Activated CD4-positive, alpha-beta T cell treated with anti-CD3 and anti-CD28 coated beads, Interleukin-2, amount 10 ng/mL, durations not matched to agents 7 days and 5 days (primary cell): ENCODE measurements around the gene GNA12. TPM values are rescaled to one million over a fixed set of nuclear protein-coding genes. Genes with fewer than 3 reads are reported as not detected.
"Not testable (repeated sequence)": the region's sequence is repeated elsewhere in the genome, so short reads cannot be mapped to it uniquely, and the experiment has no call there.

Experiments
- CTCF ChIA-PET: fragments of 350-600 bp; sonication (Branson Sonifier 250); formaldehyde crosslinking; loops from one replicate; lab custom pipeline; 2021; ENCODE audit warnings: antibody characterized with exemption; lab: Charles Lee
- POLR2A ChIA-PET: fragments of 350-600 bp; sonication (Branson Sonifier 250); formaldehyde crosslinking; loops from one replicate; lab custom pipeline; 2021; ENCODE audit warnings: antibody characterized with exemption; lab: Charles Lee
- DNase-seq: peaks from one replicate; pipeline ENCODE4 v3.0.0-alpha.2; 2020
- H3K27ac Mint-ChIP-seq: one replicate; pipeline ENCODE4 v1.8.0; 2021; ENCODE audit warnings: mild to moderate bottlenecking, moderate library complexity, mixed read lengths
- H3K27me3 Mint-ChIP-seq: one replicate; pipeline ENCODE4 v1.8.0; 2021; ENCODE audit warnings: mixed read lengths
- H3K36me3 Mint-ChIP-seq: one replicate; pipeline ENCODE4 v1.8.0; 2021; ENCODE audit warnings: low read depth, mixed read lengths
- H3K4me1 Mint-ChIP-seq: one replicate; pipeline ENCODE4 v1.8.0; 2021; ENCODE audit warnings: mixed read lengths
- H3K4me3 Mint-ChIP-seq: one replicate; pipeline ENCODE4 v1.8.0; 2021; ENCODE audit warnings: mild to moderate bottlenecking, moderate library complexity, mixed read lengths
- H3K9me3 Mint-ChIP-seq: one replicate; pipeline ENCODE4 v1.8.0; 2021; ENCODE audit warnings: mixed read lengths
- total RNA-seq, 2 experiments: library from RNA; stranded (reverse); gene quantifications; one replicate each; pipeline ENCODE4 v1.2.3, GENCODE V29; 2021

GNA12 gene
- total RNA-seq, 2 experiments from 2014 or later, result 16.2 to 17.1 TPM

GRCh38 chr7:2754086-2754485 is 90.0 kb downstream of the GNA12 start:
- peaks cover 8% of the 10 kb centered on the region for H3K36me3 Mint-ChIP-seq
- no peak for DNase-seq
- no peak overlapping the region for H3K4me3 Mint-ChIP-seq
- POLR2A ChIA-PET, result no interaction called here
- H3K27ac Mint-ChIP-seq, result no peak overlapping the region
- H3K27me3 Mint-ChIP-seq, result no peaks in the 10 kb centered on the region
- CTCF ChIA-PET, result interaction anchor here (1.2 kb wide), 2 partner anchors 28 to 44 kb away, joined by 3 to 4 read pairs; no protein-coding TSS in a partner anchor
- H3K9me3 Mint-ChIP-seq, result peaks cover 4% of the 10 kb centered on the region
- H3K4me1 Mint-ChIP-seq, result peaks cover 19% of the 10 kb centered on the region

- H3K9me3 Mint-ChIP-seq, result peaks cover 4% of the 10 kb centered on the region
- H3K27ac Mint-ChIP-seq, result no peak overlapping the region
- no peak for DNase-seq
- H3K27me3 Mint-ChIP-seq, result no peaks in the 10 kb centered on the region
- peaks cover 12% of the 10 kb centered on the region for H3K4me1 Mint-ChIP-seq
- ChIA-PET CTCF (interaction anchor here (0.6 to 1.2 kb wide), 2 partner anchors 27 to 510 kb away, joined by 3 read pairs; no protein-coding TSS in a partner anchor), POLR2A (no interaction called here)
- H3K36me3 Mint-ChIP-seq, result peaks cover 8% of the 10 kb centered on the region
- no peak overlapping the region for H3K4me3 Mint-ChIP-seq
These were observed 91.0 kb downstream of the GNA12 start for GRCh38 chr7:2753148-2753547.

- no peaks in the 10 kb centered on the region for H3K27me3 Mint-ChIP-seq
- H3K4me1 Mint-ChIP-seq, result no peaks in the 10 kb centered on the region
- ChIA-PET POLR2A (no interaction called here), CTCF (interaction anchor here (0.5 to 0.6 kb wide), 2 partner anchors 32 to 248 kb away, joined by 3 read pairs; no protein-coding TSS in a partner anchor)
- H3K36me3 Mint-ChIP-seq, result peaks cover 8% of the 10 kb centered on the region
- no peak for DNase-seq
- no peak overlapping the region for H3K27ac Mint-ChIP-seq
- H3K4me3 Mint-ChIP-seq, result no peak overlapping the region
- H3K9me3 Mint-ChIP-seq, result peaks cover 8% of the 10 kb centered on the region
These were observed 93.0 kb downstream of the GNA12 start for GRCh38 chr7:2751086-2751485.

DNA sequence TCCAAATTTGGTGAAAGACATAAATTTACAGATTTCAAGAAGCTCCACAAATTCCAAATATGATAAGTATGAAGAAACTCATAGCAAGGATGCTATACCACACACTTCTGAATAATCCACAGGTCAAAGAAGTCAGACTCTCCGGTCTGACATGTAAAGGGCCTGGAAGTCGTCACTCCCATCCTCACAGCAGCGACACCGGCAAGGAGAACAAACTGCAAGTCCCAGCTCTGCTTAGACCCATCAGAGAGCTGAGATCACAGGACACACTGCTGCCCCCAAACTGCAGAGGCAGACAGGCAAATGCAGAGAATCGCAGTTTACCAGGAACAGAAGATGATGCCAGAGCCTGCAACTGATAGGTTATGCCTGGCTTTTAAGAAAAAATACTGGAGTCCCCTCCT is 94.1 kb downstream of the GNA12 start:
- Mint-ChIP-seq H3K27me3 (no peaks in the 10 kb centered on the region), H3K4me1 (no peaks in the 10 kb centered on the region), H3K36me3 (peaks cover 5% of the 10 kb centered on the region), H3K27ac (no peak overlapping the region), H3K9me3 (peaks cover 4% of the 10 kb centered on the region), H3K4me3 (no peak overlapping the region)
- ChIA-PET POLR2A (no interaction called here), CTCF (no interaction called here)
- no peak for DNase-seq

DNA sequence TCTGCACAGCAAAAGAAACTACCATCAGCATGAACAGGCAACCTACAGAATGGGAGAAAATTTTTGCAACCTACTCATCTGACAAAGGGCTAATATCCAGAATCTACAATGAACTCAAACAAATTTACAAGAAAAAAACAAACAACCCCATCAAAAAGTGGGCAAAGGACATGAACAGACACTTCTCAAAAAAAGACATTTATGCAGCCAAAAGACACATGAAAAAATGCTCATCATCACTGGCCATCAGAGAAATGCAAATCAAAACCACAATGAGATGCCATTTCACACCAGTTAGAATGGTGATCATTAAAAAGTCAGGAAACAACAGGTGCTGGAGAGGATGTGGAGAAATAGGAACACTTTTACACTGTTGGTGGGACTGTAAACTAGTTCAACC is 95.4 kb downstream of the GNA12 start:
- CTCF ChIA-PET, result not testable (repeated sequence)

GRCh38 chr7:2743523-2744185 is 100.5 kb downstream of the GNA12 start:
- H3K4me1 Mint-ChIP-seq, H3K9me3 Mint-ChIP-seq, H3K27me3 Mint-ChIP-seq, H3K4me3 Mint-ChIP-seq, DNase-seq, POLR2A ChIA-PET, H3K27ac Mint-ChIP-seq: not testable (repeated sequence)
- CTCF ChIA-PET, result interaction anchor here (1.1 to 1.2 kb wide), 2 partner anchors 25 to 53 kb away, joined by 3 read pairs; no protein-coding TSS in a partner anchor
- H3K36me3 Mint-ChIP-seq, result peaks cover 12% of the 10 kb centered on the region

More for the DNA sequence above, 95.4 kb downstream of the GNA12 start:
- H3K9me3 Mint-ChIP-seq, DNase-seq, POLR2A ChIA-PET, H3K4me1 Mint-ChIP-seq, H3K4me3 Mint-ChIP-seq, H3K27me3 Mint-ChIP-seq, H3K27ac Mint-ChIP-seq: not testable (repeated sequence)
- H3K36me3 Mint-ChIP-seq, result peaks cover 12% of the 10 kb centered on the region

- peaks cover 14% of the 10 kb centered on the region for H3K4me1 Mint-ChIP-seq
- H3K9me3 Mint-ChIP-seq, result no peaks in the 10 kb centered on the region
- no peak for DNase-seq
- no peak overlapping the region for H3K27ac Mint-ChIP-seq
- no peaks in the 10 kb centered on the region for H3K27me3 Mint-ChIP-seq
- ChIA-PET CTCF (interaction anchor here (0.6 to 0.7 kb wide), 2 partner anchors 9 to 183 kb away, joined by 3 to 4 read pairs; no protein-coding TSS in a partner anchor), POLR2A (no interaction called here)
- no peaks in the 10 kb centered on the region for H3K36me3 Mint-ChIP-seq
- H3K4me3 Mint-ChIP-seq, result no peak overlapping the region
These were observed 105.2 kb downstream of the GNA12 start for GRCh38 chr7:2738766-2739549.

DNA sequence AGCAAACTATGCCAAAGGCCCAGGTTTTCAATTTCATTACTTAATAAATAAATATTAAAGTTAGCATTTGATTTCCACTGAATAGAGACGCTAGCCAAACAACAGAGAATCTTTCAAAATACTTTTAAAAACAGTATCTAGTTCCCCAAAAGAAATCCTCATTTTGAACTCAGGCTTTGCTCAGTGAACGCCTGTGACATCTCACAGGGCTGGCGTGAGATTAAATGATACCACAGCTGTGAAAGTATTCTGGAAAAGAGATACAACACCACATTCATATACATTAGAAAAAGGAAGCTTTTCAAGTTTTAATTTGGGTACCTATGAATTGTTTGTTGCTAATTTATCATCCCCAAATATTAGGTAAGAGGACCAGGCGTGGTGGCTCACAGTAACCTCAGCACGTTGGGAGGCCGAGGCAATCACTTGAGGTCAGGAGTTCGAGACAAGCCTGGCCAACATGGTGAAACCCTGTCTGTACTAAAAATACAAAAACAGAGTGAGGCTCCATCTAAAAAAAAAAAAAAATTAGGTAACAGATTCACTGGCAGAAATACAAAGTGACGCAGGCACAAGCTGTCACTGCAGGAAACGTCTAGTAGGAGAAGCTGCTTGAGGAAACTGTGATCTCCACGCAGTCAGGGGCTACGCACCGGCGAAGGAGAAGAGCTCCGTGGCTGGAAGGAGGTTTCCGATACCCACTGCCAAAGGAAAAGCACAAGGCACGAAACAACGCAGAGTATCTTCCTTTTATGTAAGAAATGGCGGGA is 106.2 kb downstream of the GNA12 start:
- no peaks in the 10 kb centered on the region for H3K27me3 Mint-ChIP-seq
- POLR2A ChIA-PET, result no interaction called here
- DNase-seq, result no peak

GRCh38 chr7:2737005-2737743 is 106.9 kb downstream of the GNA12 start:
- H3K4me3 Mint-ChIP-seq, H3K36me3 Mint-ChIP-seq, POLR2A ChIA-PET, H3K27me3 Mint-ChIP-seq, DNase-seq, H3K9me3 Mint-ChIP-seq, H3K27ac Mint-ChIP-seq: not testable (repeated sequence)
- peaks cover 17% of the 10 kb centered on the region for H3K4me1 Mint-ChIP-seq
- CTCF ChIA-PET, result interaction anchor here (0.6 to 2.1 kb wide), 4 partner anchors 10 to 311 kb away, joined by 3 to 7 read pairs (median 4); no protein-coding TSS in a partner anchor

More for the DNA sequence above, 106.2 kb downstream of the GNA12 start:
- no peaks in the 10 kb centered on the region for H3K9me3 Mint-ChIP-seq
- no peaks in the 10 kb centered on the region for H3K36me3 Mint-ChIP-seq
- CTCF ChIA-PET, result interaction anchor here (0.6 to 2.1 kb wide), 4 partner anchors 10 to 182 kb away, joined by 3 to 7 read pairs (median 4); no protein-coding TSS in a partner anchor
- no peak overlapping the region for H3K4me3 Mint-ChIP-seq
- peaks cover 15% of the 10 kb centered on the region for H3K4me1 Mint-ChIP-seq
- no peak overlapping the region for H3K27ac Mint-ChIP-seq

DNA sequence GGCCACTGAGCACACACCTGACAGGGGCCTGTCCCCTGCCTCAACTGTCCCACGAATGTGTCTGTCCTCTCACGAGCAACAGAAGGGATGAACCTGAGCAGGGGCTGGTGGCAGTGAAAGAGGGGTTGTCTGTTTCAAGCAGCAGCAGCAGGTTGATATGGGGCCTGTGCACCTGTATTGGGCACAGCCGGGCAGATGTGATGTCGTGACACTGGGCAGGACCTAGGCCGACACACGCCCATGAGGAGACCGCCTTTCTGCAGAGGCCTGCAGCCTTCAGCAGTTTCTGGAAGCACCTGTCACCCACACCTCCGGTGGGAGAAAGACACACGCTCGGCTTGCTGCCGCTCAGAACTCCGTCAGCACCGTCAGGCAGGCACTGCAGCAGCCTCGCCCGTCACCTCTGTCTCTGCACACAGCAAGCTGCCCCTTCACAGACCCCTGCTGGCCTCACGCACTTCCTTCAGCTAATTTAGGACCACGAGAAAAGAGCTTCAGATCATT is 107.6 kb downstream of the GNA12 start:
- H3K27me3 Mint-ChIP-seq, result no peaks in the 10 kb centered on the region
- CTCF ChIA-PET, result interaction anchor here (0.6 to 2.1 kb wide), 2 partner anchors 26 to 82 kb away, joined by 4 to 7 read pairs; no protein-coding TSS in a partner anchor
- H3K9me3 Mint-ChIP-seq, result no peaks in the 10 kb centered on the region
- no peaks in the 10 kb centered on the region for H3K36me3 Mint-ChIP-seq
- no peak overlapping the region for H3K27ac Mint-ChIP-seq
- DNase-seq, result no peak
- POLR2A ChIA-PET, result no interaction called here
- peaks cover 24% of the 10 kb centered on the region for H3K4me1 Mint-ChIP-seq
- no peak overlapping the region for H3K4me3 Mint-ChIP-seq

GRCh38 chr7:2735744-2736143 is 108.4 kb downstream of the GNA12 start:
- H3K4me3 Mint-ChIP-seq, result no peak overlapping the region
- CTCF ChIA-PET, result interaction anchor here (1.1 to 1.7 kb wide), 3 partner anchors 9 to 17 kb away, joined by 4 to 7 read pairs (median 6); no protein-coding TSS in a partner anchor

More at GRCh38 chr7:2735744-2736143, 108.4 kb downstream of the GNA12 start:
- Mint-ChIP-seq H3K4me1 (peaks cover 24% of the 10 kb centered on the region), H3K36me3 (no peaks in the 10 kb centered on the region), H3K9me3 (no peaks in the 10 kb centered on the region), H3K27ac (no peak overlapping the region), H3K27me3 (no peaks in the 10 kb centered on the region)
- POLR2A ChIA-PET, result no interaction called here
- no peak for DNase-seq
